Stimulated activated CD8-positive, alpha-beta memory T cell treated with anti-CD3 and anti-CD28 coated beads, Interleukin-4, amount 100 ng/mL, for 48 hours (primary cell): ENCODE measurements around the gene CAD.

ENCODE experiments used
- DNase-seq: peaks from one replicate; pipeline ENCODE4 v3.0.0-alpha.2; 2020

The CAD gene

GRCh38 chr2:27284996-27285395 lies 67.8 kb downstream of the CAD start:
- no peak for DNase-seq

- no peak for DNase-seq
Measured at GRCh38 chr2:27285481-27285880, 68.3 kb downstream of the CAD start.

- DNase-seq = no peak
Measured at GRCh38 chr2:27288610-27289009, 71.4 kb downstream of the CAD start.

GRCh38 chr2:27290549-27290948 lies 73.4 kb downstream of the CAD start:
- no peak for DNase-seq

GRCh38 chr2:27291865-27292264 lies 74.7 kb downstream of the CAD start:
- DNase-seq = no peak
